B cell (primary cell): ENCODE results near the gene SLC49A3. TPM values are rescaled to one million over a fixed set of nuclear protein-coding genes. Genes with fewer than 3 reads are reported as not detected.

ENCODE experiments used
- ATAC-seq: fragments of 200-7000 bp; cut with Tn5 transposase; one replicate; pipeline ENCODE4 v1.10.0; 2021; ENCODE audit warnings: low read depth, mild to moderate bottlenecking, moderate number of reproducible peaks, moderate library complexity
- CTCF ChIA-PET: fragments of 350-600 bp; sonication (Branson Sonifier 250); formaldehyde crosslinking; loops from one replicate; lab custom pipeline; 2021; ENCODE audit warnings: antibody characterized with exemption, inconsistent platforms; lab: Charles Lee
- POLR2A ChIA-PET: fragments of 350-600 bp; sonication (Branson Sonifier 250); formaldehyde crosslinking; loops from one replicate; lab custom pipeline; 2021; ENCODE audit warnings: antibody characterized with exemption; lab: Charles Lee
- DNase-seq: peaks from one replicate; pipeline ENCODE4 v3.0.0; 2013
- H2AFZ ChIP-seq: 2 replicates; pipeline ENCODE4 v1.6.1; 2012; ENCODE audit warnings: mild to moderate bottlenecking, low read depth, low read length; ENCODE audit not compliant: insufficient read depth, poor library complexity, severe bottlenecking
- H3K27ac ChIP-seq, 2 donors: 1 replicate in 1 of 2; 2 replicates in 1 of 2; pipeline ENCODE4 v1.5.1; 2012 to 2013; ENCODE audit warnings: low read length in 2 of 2, mild to moderate bottlenecking in 2 of 2, moderate library complexity in 1 of 2
- H3K27me3 ChIP-seq, 4 experiments: fragments of 200-600 bp in 1 of 4; sonication (generic) in 1 of 4; replicated peaks in 1 of 4; 1 replicate in 2 of 4; 2 replicates in 2 of 4; pipeline versions ENCODE4 v1.6.1 to v1.7.0; 2013 to 2016; ENCODE audit warnings: low read length in 3 of 4, mild to moderate bottlenecking in 2 of 4, mixed read lengths in 1 of 4, moderate library complexity in 1 of 4; ENCODE audit not compliant: insufficient read depth in 4 of 4, control insufficient read depth in 3 of 4; ENCODE audit errors: control extremely low read depth in 1 of 4
- H3K36me3 ChIP-seq, 2 experiments: replicated peaks in 1 of 2; 1 replicate in 1 of 2; 2 replicates in 1 of 2; pipeline versions ENCODE4 v1.6.1 to v1.7.1; 2013; ENCODE audit warnings: low read length in 1 of 2; ENCODE audit not compliant: insufficient read depth in 2 of 2, control insufficient read depth in 1 of 2; ENCODE audit errors: control extremely low read depth in 1 of 2, extremely low read depth in 1 of 2
- H3K4me1 ChIP-seq, 2 donors: fragments of 200-600 bp in 1 of 2; sonication (generic) in 1 of 2; 1 replicate in 1 of 2; 2 replicates in 1 of 2; pipeline versions ENCODE4 v1.5.1 to v1.6.1; 2013 to 2017; ENCODE audit warnings: low read length in 2 of 2; ENCODE audit not compliant: control insufficient read depth in 2 of 2, insufficient read depth in 2 of 2
- H3K4me2 ChIP-seq: replicated peaks from 2 replicates; pipeline ENCODE3; 2012; ENCODE audit warnings: mild to moderate bottlenecking, low read depth, low read length; ENCODE audit not compliant: poor library complexity, severe bottlenecking
- H3K4me3 ChIP-seq, 5 experiments: fragments of 200-600 bp in 1 of 5; sonication (generic) in 1 of 5; 1 replicate in 3 of 5; 2 replicates in 2 of 5; pipeline versions ENCODE4 v1.5.1 to v1.7.0; 2011 to 2016; ENCODE audit warnings: low read length in 4 of 5, mild to moderate bottlenecking in 4 of 5, low read depth in 2 of 5, control low read depth in 1 of 5, moderate library complexity in 1 of 5; ENCODE audit not compliant: insufficient read depth in 1 of 5; ENCODE audit errors: control extremely low read depth in 1 of 5, extremely low read depth in 1 of 5
- H3K79me2 ChIP-seq: fragments of 200-600 bp; sonication (generic); one replicate; pipeline ENCODE4 v1.6.0; 2016; ENCODE audit warnings: low read length; ENCODE audit not compliant: control insufficient read depth, insufficient read depth
- H3K9ac ChIP-seq: fragments of 200-600 bp; sonication (generic); 2 replicates; pipeline ENCODE4 v1.6.1; 2017; ENCODE audit warnings: mild to moderate bottlenecking, low read length, moderate library complexity
- H3K9me3 ChIP-seq, 3 donors: one replicate each; pipeline versions ENCODE4 v1.6.1 to v1.7.1; 2013; ENCODE audit warnings: low read length in 2 of 3; ENCODE audit not compliant: control insufficient read depth in 2 of 3, insufficient read depth in 1 of 3; ENCODE audit errors: control extremely low read depth in 1 of 3
- H4K20me1 ChIP-seq: 2 replicates; pipeline ENCODE4 v1.6.0; 2012; ENCODE audit warnings: mild to moderate bottlenecking, low read length; ENCODE audit not compliant: insufficient read depth, control insufficient read depth, poor library complexity, severe bottlenecking
- H3K27ac Mint-ChIP-seq: one replicate; pipeline ENCODE4 v1.8.0; 2021; ENCODE audit warnings: mixed read lengths
- H3K27me3 Mint-ChIP-seq: one replicate; pipeline ENCODE4 v1.8.0; 2021; ENCODE audit warnings: mixed read lengths
- H3K4me1 Mint-ChIP-seq: one replicate; pipeline ENCODE4 v1.8.0; 2021; ENCODE audit warnings: mixed read lengths
- H3K4me3 Mint-ChIP-seq: one replicate; pipeline ENCODE4 v1.8.0; 2021; ENCODE audit warnings: mixed read lengths
- H3K9me3 Mint-ChIP-seq: one replicate; pipeline ENCODE4 v1.8.0; 2022; ENCODE audit warnings: mixed read lengths; ENCODE audit not compliant: insufficient read depth
- CTCF ChIP-seq: fragments of 200-600 bp; IDR thresholded peaks from one replicate; pipeline ENCODE4 v1.8.0; 2022; ENCODE audit warnings: antibody characterized with exemption, mild to moderate bottlenecking
- EZH2 ChIP-seq: IDR thresholded peaks from 2 replicates; pipeline ENCODE4 v1.6.1; 2012; ENCODE audit warnings: borderline replicate concordance, low read depth, mild to moderate bottlenecking, moderate library complexity, low read length; ENCODE audit not compliant: insufficient read depth, poor library complexity, severe bottlenecking
- WGBS: methylation state at CpG from one replicate; pipeline ENCODE4 v1.1.5; 2013; ENCODE audit warnings: missing lambda C conversion rate; ENCODE audit not compliant: insufficient coverage; 5-methylcytosine and 5-hydroxymethylcytosine counted together
- intact Hi-C: fragments of 100-400 bp; cut with micrococcal nuclease; formaldehyde crosslinking; loops from one replicate; pipeline ENCODE4 v1.10.0; 2022
- polyA plus RNA-seq: library from polyadenylated mRNA; depleted of rRNA; stranded (reverse); fragments of >200 nt; gene quantifications from 2 replicates; pipeline ENCODE4 v1.2.3, GENCODE V29; 2012
- total RNA-seq, 2 donors: library from RNA; stranded (reverse); fragments of 120-200 nt in 1 of 2; gene quantifications; 1 replicate in 1 of 2; 2 replicates in 1 of 2; pipeline versions ENCODE4 v1.2.3 to v1.2.4, GENCODE V29; 2013 to 2022

Gene SLC49A3
- total and polyA plus RNA-seq, 2 donors (not counting 1 experiment from before 2014, with no cell fraction given) = 2.0 to 4.3 TPM

- Histone ChIP-seq H2AFZ (no peak overlapping the region), H3K4me1 (peaks cover 9 to 17% of the 10 kb centered on the region in 2 donors), H3K79me2 (peaks cover 9% of the 10 kb centered on the region), H3K27me3 (no peaks in the 10 kb centered on the region), H4K20me1 (no peaks in the 10 kb centered on the region), H3K36me3 (peaks cover 0 to 5% of the 10 kb centered on the region in 2 experiments), H3K4me3 (no peak overlapping the region), H3K9ac (no peak overlapping the region), H3K9me3 (peaks cover 0 to 2% (median 0%) of the 10 kb centered on the region in 3 donors), H3K27ac (no peak overlapping the region), H3K4me2 (no peak overlapping the region)
- no peaks in the 10 kb centered on the region for H3K9me3 Mint-ChIP-seq
- WGBS = 97% methylated on average over 22 of the region's 22 CpGs
- no peak overlapping the region for H3K4me3 Mint-ChIP-seq
- H3K27ac Mint-ChIP-seq = no peak overlapping the region
- no peaks in the 10 kb centered on the region for H3K27me3 Mint-ChIP-seq
- peaks cover 11% of the 10 kb centered on the region for H3K4me1 Mint-ChIP-seq
- CTCF ChIA-PET = no interaction called here
- TF ChIP-seq EZH2 (no peak), CTCF (no peak)
- POLR2A ChIA-PET = no interaction called here
- DNase-seq (no peak), ATAC-seq (no peak)
- intact Hi-C loops = no loop called here
These were observed 22.5 kb downstream of the SLC49A3 start for GRCh38 chr4:666436-666810.

- CTCF ChIA-PET = no interaction called here
- H3K4me1 ChIP-seq = peaks cover 9 to 17% of the 10 kb centered on the region in 2 donors
- POLR2A ChIA-PET = no interaction called here
- Mint-ChIP-seq H3K4me3 (no peak overlapping the region), H3K9me3 (no peaks in the 10 kb centered on the region), H3K27ac (no peak overlapping the region), H3K4me1 (peaks cover 11% of the 10 kb centered on the region), H3K27me3 (no peaks in the 10 kb centered on the region)
- no peak for ATAC-seq
- TF ChIP-seq EZH2 (no peak), CTCF (no peak)
- H3K4me2 ChIP-seq = no peak overlapping the region
- intact Hi-C loops = no loop called here
- H3K27me3 ChIP-seq = no peaks in the 10 kb centered on the region
- H3K36me3 ChIP-seq = peaks cover 0 to 4% of the 10 kb centered on the region in 2 experiments
- no peaks in the 10 kb centered on the region for H4K20me1 ChIP-seq
- no peak overlapping the region for H3K4me3 ChIP-seq
- no peak for DNase-seq
- H3K9me3 ChIP-seq = peaks cover 0 to 2% (median 0%) of the 10 kb centered on the region in 3 donors
- no peak overlapping the region for H3K27ac ChIP-seq
- 86% methylated on average over 21 of the region's 22 CpGs for WGBS
- H3K79me2 ChIP-seq = peaks cover 9% of the 10 kb centered on the region
- no peak overlapping the region for H2AFZ ChIP-seq
- H3K9ac ChIP-seq = no peak overlapping the region
These were observed 23.1 kb downstream of the SLC49A3 start for GRCh38 chr4:665751-666435.
